Mucosa of descending colon (tissue), 3 donors: ENCODE results near the gene PCBD1. TPM values are rescaled to one million over a fixed set of nuclear protein-coding genes. Genes with fewer than 3 reads are reported as not detected.

Experiments
- ATAC-seq: fragments of 200-7000 bp; cut with Tn5 transposase; one replicate; pipeline ENCODE4 v1.9.1; 2020; ENCODE audit warnings: mild to moderate bottlenecking, moderate library complexity
- DNase-seq, 3 donors: peaks; one replicate each; pipeline ENCODE4 v3.0.0-alpha.2; 2020
- H3K36me3 ChIP-seq: fragments of 200-600 bp; one replicate; pipeline ENCODE4 v1.8.0; 2021; ENCODE audit warnings: low read depth, mild to moderate bottlenecking
- H3K4me1 ChIP-seq: fragments of 200-600 bp; one replicate; pipeline ENCODE4 v1.8.0; 2021; ENCODE audit warnings: low read depth, mild to moderate bottlenecking
- H3K4me3 ChIP-seq: fragments of 200-600 bp; one replicate; pipeline ENCODE4 v1.8.0; 2021; ENCODE audit warnings: mild to moderate bottlenecking
- H3K9me3 ChIP-seq: fragments of 200-600 bp; one replicate; pipeline ENCODE4 v1.8.0; 2021; ENCODE audit warnings: mild to moderate bottlenecking
- intact Hi-C, 2 donors: fragments of 100-400 bp; cut with DNase I in 1 of 2; cut with micrococcal nuclease in 1 of 2; formaldehyde crosslinking; loops; one replicate each; pipeline versions ENCODE4 v1.11.0 to v1.11.1; 2022; cut with DNase I, micrococcal nuclease
- total RNA-seq, 3 donors: library from RNA; stranded (reverse); fragmentation: NEBNext Ultra II Directional in 2 of 3; extraction: Animal tissue kit (Norgen Biotek cat#: 25700) in 2 of 3; gene quantifications; one replicate each; pipeline versions ENCODE4 v1.2.1 to v1.2.4, GENCODE V29; 2021 to 2023
- TF ChIP-seq, protein P1 (sequence below): fragments of 200-600 bp; IDR thresholded peaks from one replicate; pipeline ENCODE4 v1.8.0; 2022; ENCODE audit warnings: antibody characterized with exemption, mild to moderate bottlenecking
- donor health status: DM: no; HTN: no; CAD: no; lungs with moderate emphysema.
- donor health status: DM: no; HTN: no; CAD: no.
- donor health status: DM: no; HTN: yes; CAD: no.

PCBD1 gene
- total RNA-seq, 3 donors from 2014 or later: 81.4 to 86.8 (median 86.7) TPM

DNA sequence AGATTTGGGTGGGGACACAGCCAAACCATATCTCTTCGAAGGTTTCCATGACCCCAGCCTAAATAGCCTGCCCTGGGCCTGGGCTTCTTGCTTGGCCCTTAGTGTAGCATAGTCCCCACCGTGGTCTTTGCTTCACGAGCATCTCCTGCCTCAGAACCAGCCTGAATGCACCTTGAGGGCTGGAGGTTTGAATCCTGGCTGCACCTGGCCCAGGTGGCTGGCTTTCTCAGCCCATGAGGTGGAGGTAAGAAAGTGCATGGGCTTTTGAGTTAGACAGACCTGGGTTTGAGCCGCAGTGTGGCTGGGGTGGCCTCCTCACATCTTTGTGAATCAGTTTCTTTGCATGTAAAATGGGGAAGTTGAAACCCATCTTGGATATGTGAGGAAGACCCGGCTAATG is 24.2 kb upstream of the PCBD1 start:
- no peak overlapping the region for H3K4me3 ChIP-seq
- no peaks in the 10 kb centered on the region for H3K9me3 ChIP-seq
- ATAC-seq: no peak
- intact Hi-C loops: no loop called here
- no peaks in the 10 kb centered on the region for H3K4me1 ChIP-seq
- TF ChIP-seq, protein P1, sequence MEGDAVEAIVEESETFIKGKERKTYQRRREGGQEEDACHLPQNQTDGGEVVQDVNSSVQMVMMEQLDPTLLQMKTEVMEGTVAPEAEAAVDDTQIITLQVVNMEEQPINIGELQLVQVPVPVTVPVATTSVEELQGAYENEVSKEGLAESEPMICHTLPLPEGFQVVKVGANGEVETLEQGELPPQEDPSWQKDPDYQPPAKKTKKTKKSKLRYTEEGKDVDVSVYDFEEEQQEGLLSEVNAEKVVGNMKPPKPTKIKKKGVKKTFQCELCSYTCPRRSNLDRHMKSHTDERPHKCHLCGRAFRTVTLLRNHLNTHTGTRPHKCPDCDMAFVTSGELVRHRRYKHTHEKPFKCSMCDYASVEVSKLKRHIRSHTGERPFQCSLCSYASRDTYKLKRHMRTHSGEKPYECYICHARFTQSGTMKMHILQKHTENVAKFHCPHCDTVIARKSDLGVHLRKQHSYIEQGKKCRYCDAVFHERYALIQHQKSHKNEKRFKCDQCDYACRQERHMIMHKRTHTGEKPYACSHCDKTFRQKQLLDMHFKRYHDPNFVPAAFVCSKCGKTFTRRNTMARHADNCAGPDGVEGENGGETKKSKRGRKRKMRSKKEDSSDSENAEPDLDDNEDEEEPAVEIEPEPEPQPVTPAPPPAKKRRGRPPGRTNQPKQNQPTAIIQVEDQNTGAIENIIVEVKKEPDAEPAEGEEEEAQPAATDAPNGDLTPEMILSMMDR: no peak
- H3K36me3 ChIP-seq: no peaks in the 10 kb centered on the region
- peak in 1 of 3 donors; percentile 14 for DNase-seq

DNA sequence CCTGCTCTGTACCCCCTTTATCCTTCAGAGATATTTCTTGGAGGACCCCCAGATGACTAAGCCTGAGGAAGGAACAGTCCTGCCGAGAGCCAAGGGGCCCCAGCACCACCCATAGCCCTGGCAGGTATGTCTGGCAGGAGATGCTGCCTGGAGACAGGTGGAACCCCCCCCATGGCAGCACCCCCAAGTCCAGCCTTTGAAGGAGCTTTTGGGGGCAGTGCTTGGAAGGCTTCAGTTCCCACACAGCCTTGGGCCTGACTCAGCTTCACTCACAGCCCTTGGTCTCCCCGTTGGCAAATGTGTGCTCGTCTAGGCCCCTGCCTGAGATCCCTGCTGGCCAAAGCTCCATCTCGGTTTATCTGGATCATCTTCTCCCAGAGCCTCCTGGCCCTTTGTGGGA is 23.0 kb upstream of the PCBD1 start:
- Histone ChIP-seq H3K4me1 (peaks cover 4% of the 10 kb centered on the region), H3K36me3 (no peaks in the 10 kb centered on the region), H3K4me3 (no peak overlapping the region), H3K9me3 (no peaks in the 10 kb centered on the region)
- DNase-seq: peak in 1 of 3 donors; percentile 12
- ATAC-seq: no peak
- TF ChIP-seq, protein P1: no peak
- intact Hi-C loops: no loop called here

DNA sequence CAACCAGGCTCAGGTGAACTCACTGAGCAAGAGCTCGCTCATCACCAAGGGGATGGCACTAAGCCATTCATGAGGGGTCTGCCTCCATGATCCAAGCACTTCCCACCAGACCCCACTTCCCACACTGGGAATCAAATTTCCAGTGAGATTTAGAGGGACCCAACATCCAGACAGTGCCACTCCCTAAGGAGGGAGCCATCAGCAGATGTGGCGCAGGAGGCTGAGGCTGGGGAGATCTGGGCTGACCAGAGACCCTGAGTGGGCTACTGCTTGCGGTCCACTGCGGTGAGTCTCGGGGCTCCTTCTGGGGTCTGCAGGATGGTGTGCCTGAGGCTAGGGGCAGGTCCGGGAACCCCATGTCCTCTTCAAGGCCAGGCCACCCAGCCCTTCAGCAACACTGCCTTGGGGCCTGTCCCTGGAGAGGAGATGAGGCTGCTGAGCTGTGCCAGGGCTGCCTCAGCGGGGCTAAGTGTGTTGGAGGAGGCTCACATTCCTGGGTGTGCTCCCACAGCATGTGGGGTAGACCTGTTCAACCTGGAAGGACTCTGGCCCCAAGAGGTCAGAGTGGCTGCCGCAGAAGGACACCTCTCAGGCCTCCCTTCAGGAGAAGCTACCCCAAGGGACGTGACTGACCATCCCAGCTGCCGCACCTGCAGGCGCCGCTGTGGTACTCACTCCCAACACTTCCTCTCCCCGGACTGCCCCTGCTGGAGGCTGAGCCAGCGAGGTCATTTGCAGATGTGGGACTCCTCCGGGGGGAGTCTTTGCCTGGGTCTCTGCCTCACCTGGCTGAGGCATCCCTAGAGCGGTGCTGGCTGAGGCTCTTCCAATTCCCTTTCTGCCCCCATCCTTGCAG is 22.3 kb upstream of the PCBD1 start:
- intact Hi-C loops: no loop called here
- DNase-seq: peak in 2 of 3 donors; percentile 6 to 31
- no peaks in the 10 kb centered on the region for H3K9me3 ChIP-seq
- H3K4me3 ChIP-seq: no peak overlapping the region
- peaks cover 4% of the 10 kb centered on the region for H3K4me1 ChIP-seq
- no peaks in the 10 kb centered on the region for H3K36me3 ChIP-seq
- TF ChIP-seq, protein P1: no peak
- ATAC-seq: no peak

DNA sequence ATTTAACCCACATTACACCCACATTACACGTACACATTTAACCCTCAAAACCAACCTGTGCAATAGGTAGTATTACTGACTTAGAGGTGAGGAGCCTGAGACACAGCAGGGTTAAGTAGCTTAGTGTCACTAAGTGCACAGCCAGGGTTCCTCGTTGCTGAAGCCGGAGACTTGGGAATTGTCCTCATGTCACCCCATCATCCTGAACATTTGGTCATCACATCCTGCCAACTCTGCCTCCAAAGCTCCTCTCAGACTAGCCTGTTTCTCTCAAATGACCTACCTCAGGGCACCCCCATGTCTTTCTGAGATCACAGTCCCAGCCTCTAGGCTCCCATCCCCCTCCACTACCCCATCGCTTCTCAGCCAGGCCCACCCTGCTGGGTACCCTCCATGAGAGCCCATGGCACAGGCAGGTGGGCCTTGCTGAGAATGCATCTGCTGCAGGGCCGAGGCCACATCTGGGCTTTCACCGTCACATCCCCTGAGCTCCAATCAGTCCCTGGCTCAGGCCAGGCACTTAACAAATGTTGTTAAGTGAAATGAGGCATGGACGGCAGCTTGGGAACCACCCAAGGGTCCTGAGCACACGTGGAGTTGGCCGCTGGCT is 21.1 kb upstream of the PCBD1 start:
- ATAC-seq (no peak), DNase-seq (peak in 1 of 3 donors; percentile 1)
- Histone ChIP-seq H3K4me1 (peaks cover 4% of the 10 kb centered on the region), H3K4me3 (no peak overlapping the region), H3K9me3 (no peaks in the 10 kb centered on the region), H3K36me3 (no peaks in the 10 kb centered on the region)
- intact Hi-C loops: no loop called here
- TF ChIP-seq, protein P1: no peak

DNA sequence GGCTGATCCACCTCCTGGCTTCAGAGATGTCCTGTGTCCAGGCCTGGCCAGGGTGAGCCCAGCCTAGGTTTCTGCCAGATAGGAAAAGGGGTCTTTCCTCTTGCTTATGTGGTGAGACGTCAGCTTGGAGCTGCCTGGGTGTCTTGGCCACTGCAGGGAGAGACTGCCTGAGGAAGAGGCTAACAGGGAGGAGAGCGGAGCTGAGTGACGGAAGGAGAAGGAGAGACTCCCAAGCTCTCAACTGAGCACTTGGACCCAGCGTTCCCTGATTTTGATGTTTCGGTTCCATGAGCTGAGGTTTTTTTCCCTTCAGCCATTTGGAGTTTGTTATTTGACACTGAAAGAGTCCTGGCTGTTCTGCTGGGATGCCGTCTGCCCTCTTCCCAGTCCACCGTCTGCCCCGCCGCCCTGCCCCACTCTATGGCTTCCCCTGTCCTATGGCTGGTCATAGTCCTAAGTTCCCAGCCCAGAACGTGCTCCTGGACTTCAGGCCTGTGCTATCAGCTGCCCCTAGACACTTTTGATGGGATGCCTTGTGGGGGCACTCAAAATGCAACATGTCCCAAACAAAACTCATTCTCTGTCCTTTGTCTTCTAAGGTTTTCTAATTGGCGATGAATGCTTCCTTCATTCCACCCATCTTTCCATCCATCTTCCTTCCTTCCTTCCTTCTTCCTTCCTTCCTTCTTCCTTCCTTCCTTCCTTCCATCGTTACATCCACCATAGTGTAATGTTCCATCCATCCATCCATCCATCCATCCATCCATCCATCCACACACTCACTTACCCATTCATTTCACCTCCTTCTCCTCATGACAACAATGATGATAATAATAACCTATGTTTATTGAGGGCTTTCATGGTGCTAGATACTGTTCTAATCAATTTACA is 20.3 kb upstream of the PCBD1 start:
- H3K9me3 ChIP-seq: no peaks in the 10 kb centered on the region
- H3K4me1 ChIP-seq: peaks cover 4% of the 10 kb centered on the region
- H3K36me3 ChIP-seq: no peaks in the 10 kb centered on the region
- TF ChIP-seq, protein P1: no peak
- no peak for ATAC-seq
- peak in 1 of 3 donors; percentile 11 for DNase-seq
- intact Hi-C loops: no loop called here
- H3K4me3 ChIP-seq: no peak overlapping the region
